ENCODE results near the gene SCUBE1. TPM values are rescaled to one million over a fixed set of nuclear protein-coding genes. Genes with fewer than 3 reads are reported as not detected.

Gene SCUBE1
- total RNA-seq, 1 experiment from 2014 or later, result not detected

GRCh38 chr22:43303751-43304150, 39.4 kb downstream of the SCUBE1 start:
- CTCF ChIA-PET, result no interaction called here
- in situ Hi-C loops (cut with HindIII; ENCODE audit: low pct_unique_long_range_greater_than_20kb, low sequenced_read_pairs), result no loop called here

GRCh38 chr22:43303166-43303565, 40.0 kb downstream of the SCUBE1 start:
- Histone ChIP-seq H3K9me3 (ENCODE audit: control insufficient read depth, insufficient read depth, low read depth, low read length) (no peaks in the 10 kb centered on the region), H3K4me3 (ENCODE audit: low read depth in 2 of 2, low read length in 2 of 2) (no peak overlapping the region), H3K27me3 (ENCODE audit: control insufficient read depth, insufficient read depth, low read length) (no peaks in the 10 kb centered on the region), H3K27ac (ENCODE audit: low read length) (no peak overlapping the region), H3K36me3 (ENCODE audit: control insufficient read depth, insufficient read depth, low read length) (no peaks in the 10 kb centered on the region), H3K4me1 (ENCODE audit: control insufficient read depth, insufficient read depth, low read length) (no peaks in the 10 kb centered on the region)
- DNase-seq (ENCODE audit: low read depth, low spot score) (no peak), ATAC-seq (no peak)
- in situ Hi-C loops (cut with HindIII; ENCODE audit: low pct_unique_long_range_greater_than_20kb, low sequenced_read_pairs) (no loop called here), intact Hi-C loops (cut with micrococcal nuclease; ENCODE audit: unreplicated experiment) (no loop called here)
- no TSS peak for BruUV-seq (replicated peaks)
- TF ChIP-seq REST (IDR thresholded peaks at IDR 0.05; ENCODE audit: insufficient read depth in 1 of 2, low read depth in 2 of 2, low read length in 1 of 2) (no peak), TCF7L2 (IDR thresholded peaks at IDR 0.05; ENCODE audit: low read depth, low read length) (no peak), SIN3A (IDR thresholded peaks at IDR 0.05; ENCODE audit: borderline replicate concordance, insufficient read depth, low read depth, low read length) (no peak), POLR2AphosphoS5 (IDR thresholded peaks at IDR 0.05; ENCODE audit: low read depth, low read length) (no peak), CTCF (IDR thresholded peaks at IDR 0.05) (no peak)
- ChIA-PET CTCF (no interaction called here), POLR2A (no interaction called here)

More at GRCh38 chr22:43303751-43304150, 39.4 kb downstream of the SCUBE1 start:
- intact Hi-C loops (cut with micrococcal nuclease; ENCODE audit: unreplicated experiment), result no loop called here
- no peaks in the 10 kb centered on the region for H3K27me3 ChIP-seq (ENCODE audit: control insufficient read depth, insufficient read depth, low read length)
- POLR2A ChIA-PET, result no interaction called here
- ATAC-seq (no peak), DNase-seq (ENCODE audit: low read depth, low spot score) (no peak)
- no peak overlapping the region for H3K27ac ChIP-seq (ENCODE audit: low read length)
- H3K4me1 ChIP-seq (ENCODE audit: control insufficient read depth, insufficient read depth, low read length), result no peaks in the 10 kb centered on the region
- H3K9me3 ChIP-seq (ENCODE audit: control insufficient read depth, insufficient read depth, low read depth, low read length), result no peaks in the 10 kb centered on the region
- no peak overlapping the region for H3K4me3 ChIP-seq (ENCODE audit: low read depth in 2 of 2, low read length in 2 of 2)
- no TSS peak for BruUV-seq (replicated peaks)
- H3K36me3 ChIP-seq (ENCODE audit: control insufficient read depth, insufficient read depth, low read length), result no peaks in the 10 kb centered on the region
- no peak for TF ChIP-seq CTCF (IDR thresholded peaks at IDR 0.05)
- no peak for TF ChIP-seq SIN3A (IDR thresholded peaks at IDR 0.05; ENCODE audit: borderline replicate concordance, insufficient read depth, low read depth, low read length)
- no peak for TF ChIP-seq POLR2AphosphoS5 (IDR thresholded peaks at IDR 0.05; ENCODE audit: low read depth, low read length)
